ENCODE measurements around the gene C1orf174.

The C1orf174 gene

DNA sequence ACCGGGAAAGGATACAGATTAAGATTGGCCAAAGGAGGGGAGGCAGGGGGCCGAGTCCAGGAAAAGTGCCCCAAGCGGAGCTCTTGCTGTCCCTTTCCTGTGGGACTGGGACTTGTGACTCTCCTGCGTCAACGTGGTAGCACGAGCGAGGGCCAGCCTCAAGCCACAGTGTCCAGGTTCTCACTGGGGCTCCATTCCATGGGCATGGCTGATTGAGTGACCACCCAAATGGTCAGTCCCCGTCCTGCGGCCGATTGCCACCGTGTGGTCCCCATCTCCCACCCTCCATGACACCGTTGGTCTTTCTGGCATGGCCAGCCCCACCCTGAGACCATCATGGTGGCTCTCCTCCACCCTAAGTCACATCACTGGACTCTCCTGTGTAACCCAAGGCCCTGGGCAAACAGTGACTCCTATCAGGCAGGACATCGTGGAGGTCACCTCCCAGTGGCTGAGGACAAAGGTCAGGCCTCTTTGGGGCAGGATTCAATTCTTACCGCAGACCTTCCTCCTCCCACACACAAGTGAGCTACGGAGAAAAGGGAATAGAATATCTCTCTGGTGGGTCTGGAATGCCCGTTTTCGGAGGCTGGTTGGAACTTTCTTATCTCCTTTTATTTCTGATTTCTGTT, 8.9 kb upstream of the C1orf174 start:
- DNase-seq, result no peak

DNA sequence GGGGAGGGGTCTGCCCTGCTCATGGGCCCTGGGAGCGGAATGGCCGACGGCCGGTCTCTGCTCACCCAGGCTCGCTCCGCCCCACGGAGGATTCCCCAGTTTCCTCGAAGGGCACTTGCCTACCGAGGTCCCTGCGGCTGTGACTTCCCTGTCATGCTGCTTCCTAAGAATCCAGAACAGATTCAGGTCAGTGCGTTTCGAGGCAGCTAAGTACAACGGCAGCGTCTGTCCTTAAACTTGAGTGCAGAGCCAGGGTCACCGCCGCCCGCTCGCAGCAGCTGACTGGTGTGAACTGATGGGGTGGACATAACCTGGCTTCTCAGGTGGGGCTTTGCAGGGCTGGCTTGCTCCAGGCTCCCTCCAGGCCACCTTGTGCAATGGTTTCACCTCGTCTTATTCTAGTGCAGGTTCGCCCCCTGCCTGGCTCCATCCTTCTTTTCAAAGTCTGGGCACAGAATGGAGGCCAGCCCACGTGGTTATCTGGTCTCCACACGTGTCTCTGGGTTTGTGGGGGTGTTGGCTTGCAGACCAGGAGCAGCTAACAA, 7.6 kb upstream of the C1orf174 start:
- no peak for DNase-seq

- DNase-seq, result peak; percentile 25
Observed at GRCh38 chr1:3907031-3907534, 7.0 kb upstream of the C1orf174 start.

GRCh38 chr1:3906672-3907020, 6.6 kb upstream of the C1orf174 start:
- DNase-seq, result no peak

GRCh38 chr1:3905953-3906671, 6.0 kb upstream of the C1orf174 start:
- no peak for DNase-seq

- DNase-seq, result no peak
Observed at GRCh38 chr1:3905266-3905952, 5.3 kb upstream of the C1orf174 start.

GRCh38 chr1:3904843-3905185, 4.7 kb upstream of the C1orf174 start:
- no peak for DNase-seq

DNA sequence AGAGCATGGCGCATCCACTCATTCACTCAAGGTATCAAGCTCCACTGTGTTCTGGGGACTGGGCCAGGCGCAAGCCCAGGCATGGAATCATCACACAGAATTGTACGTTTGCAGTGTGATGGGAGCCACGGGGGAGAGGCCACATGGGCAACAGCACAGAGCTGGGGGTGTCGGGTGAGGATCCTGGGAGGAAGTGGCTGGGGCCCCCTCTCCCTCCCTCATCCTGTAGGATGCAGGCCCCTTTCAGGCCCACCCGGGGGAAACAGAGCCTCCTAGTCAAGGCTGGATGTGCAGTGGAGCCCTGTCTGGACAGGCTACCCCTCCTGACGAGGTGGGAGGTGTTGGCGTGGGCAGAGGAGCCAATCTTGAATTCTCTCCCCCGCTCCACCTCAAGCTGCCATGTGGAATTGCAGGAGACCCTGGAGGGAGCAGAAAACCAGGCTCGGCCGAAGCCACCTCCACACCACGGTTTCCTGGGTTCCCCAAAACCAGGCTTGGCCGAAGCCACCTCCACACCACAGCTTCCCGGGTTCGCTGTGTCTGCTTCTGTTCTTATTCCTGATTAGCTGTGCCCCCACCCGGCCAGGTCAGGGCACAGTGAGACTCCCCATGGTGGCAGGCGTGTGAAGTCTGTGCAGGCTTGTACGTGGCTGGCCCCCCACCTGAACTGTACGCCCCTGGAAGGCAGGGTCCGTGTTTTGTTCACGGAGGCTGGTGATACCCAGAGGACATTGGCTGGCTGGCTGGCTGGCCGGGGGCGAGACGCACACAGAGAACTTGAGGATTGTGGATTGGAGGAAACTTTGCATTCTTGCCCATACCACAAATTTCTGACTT, 4.2 kb upstream of the C1orf174 start:
- DNase-seq, result no peak

GRCh38 chr1:3903141-3904005, 3.3 kb upstream of the C1orf174 start:
- peak; percentile 27 for DNase-seq

GRCh38 chr1:3902571-3903091, 2.6 kb upstream of the C1orf174 start:
- DNase-seq, result peak; percentile 48

GRCh38 chr1:3902111-3902511, 2.0 kb upstream of the C1orf174 start:
- DNase-seq, result peak; percentile 64

- peak; percentile 89 for DNase-seq
Observed at GRCh38 chr1:3900969-3901529, 977 bp upstream of the C1orf174 start.

DNA sequence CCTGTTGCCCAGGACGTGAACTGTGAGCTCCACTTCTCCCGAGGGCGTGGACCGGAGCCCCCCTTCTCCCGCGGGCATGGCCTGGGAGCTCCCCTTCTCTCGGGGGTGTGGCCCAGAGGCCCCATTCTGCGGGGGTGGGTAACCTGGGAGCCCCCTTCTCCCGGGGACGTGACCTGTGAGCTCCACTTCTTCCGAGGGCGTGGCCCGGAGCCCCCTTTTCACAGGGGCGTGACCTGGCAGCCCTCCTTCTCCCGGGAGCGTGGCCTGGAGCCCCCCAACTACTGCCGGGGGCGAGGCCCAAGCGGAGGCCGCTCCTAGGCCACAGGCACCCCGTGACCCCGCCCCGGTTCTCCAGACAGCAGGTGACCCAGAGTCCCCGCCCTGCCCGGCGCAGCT, 320 bp downstream of the C1orf174 start:
- no peak for DNase-seq

DNA sequence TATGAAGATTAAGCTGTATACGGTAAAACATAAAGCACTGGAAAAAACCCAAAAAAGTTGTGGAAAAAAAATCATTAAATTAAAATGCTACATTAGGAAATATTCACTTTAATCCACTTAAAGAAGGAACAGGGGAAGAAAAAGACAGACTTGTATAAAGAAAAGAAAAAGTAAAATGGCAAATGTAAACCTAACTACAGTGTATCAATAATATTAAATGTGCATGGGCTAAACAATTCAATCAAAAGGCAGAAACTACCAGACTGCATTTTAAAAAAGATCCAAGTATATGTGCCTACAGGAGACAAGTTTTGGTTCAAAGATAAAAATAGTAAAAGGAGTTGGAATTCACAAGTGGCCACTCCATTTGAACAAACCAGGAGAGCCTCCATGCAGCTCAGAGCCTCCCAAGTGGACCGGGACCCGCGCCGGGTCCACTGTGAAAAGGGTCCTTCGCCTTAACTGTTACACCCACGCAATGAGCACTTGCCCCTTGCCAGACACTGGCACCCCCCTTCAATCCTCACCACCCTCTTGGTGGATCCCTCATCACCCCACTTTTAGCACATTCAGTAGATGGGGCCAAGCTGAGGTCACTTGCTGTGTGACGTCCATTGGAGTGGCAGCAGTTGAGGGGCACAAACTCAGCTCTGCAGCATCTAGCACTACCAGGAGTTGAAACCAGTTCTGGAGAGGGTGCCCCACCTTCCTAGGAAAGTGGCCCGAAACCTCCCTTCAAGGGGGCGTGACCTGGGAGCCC, 898 bp downstream of the C1orf174 start:
- no peak for DNase-seq

DNA sequence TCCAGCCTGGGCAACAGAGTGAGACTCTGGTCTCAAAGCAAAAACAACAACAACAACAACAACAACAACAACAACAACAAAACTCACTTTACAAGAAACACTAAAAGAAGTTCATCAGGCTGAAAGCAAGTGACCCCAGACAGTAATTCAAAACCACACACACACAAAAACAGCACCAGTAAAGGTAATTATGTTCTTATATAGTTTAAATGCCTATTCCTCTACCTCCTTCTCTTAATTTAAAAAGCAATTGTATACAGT, 1.7 kb downstream of the C1orf174 start:
- DNase-seq, result no peak

DNA sequence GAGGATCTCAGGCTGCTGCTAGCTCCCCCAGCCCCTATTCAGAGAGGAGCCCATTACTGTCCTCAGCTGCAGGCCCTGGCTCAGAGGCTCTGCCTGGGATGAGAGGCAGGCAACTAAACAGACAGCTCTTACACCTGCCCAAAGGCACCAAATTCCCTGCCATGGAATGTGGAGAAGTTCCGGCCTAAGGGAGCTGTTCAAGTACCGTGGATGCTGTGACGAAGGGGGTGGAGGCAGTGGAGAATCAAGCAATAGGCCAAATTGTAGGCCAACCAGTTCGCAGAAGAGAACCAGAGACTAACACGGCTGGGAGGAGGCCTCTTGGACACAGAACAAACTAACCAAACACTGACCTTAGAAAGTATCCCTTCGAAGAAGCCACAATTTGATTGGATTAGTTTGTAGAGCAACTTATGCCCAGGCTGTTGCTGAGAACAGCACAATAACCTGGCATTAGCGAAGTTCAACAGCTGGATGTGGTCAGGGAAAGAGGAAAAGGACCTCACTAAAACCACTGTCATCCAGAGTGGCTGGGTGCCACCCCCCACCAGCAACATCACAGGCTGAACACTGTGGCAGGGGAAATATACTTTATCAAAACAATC, 3.6 kb downstream of the C1orf174 start:
- DNase-seq, result no peak

GRCh38 chr1:3895951-3896325, 4.1 kb downstream of the C1orf174 start:
- no peak for DNase-seq

- no peak for DNase-seq
Observed at GRCh38 chr1:3895279-3895950, 4.7 kb downstream of the C1orf174 start.

DNA sequence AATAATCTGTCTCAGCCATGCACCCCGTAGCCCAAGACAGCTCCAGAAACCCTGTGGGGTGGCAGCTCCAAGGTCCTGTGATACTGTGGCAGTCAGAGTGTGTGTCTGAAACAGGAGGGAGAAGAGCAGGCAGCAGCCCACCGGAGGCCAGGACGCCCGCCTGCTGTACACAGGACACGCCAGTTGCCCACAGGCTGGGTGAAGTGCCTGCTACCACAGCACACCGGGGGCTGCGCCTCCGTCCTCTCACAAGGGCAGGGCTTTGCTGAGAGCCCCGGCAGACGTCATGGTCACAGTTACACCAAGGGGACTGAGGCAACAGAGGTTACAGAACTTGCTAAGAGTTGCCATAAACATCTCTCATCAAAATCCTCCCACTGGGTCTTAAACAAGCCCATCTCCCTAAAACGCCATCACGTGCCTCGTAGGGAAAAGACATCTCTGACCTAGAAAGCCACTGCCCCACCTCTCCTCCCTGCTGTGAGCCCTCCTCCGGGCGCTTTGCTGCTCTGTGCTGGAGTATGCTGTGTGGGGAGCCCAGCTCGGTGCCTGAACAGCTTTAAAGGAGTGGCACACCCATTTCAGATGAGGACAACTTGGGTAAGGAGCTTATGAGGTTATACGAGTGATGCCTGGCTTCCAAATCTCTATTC, 5.3 kb downstream of the C1orf174 start:
- no peak for DNase-seq

All from CD4-positive, alpha-beta T cell treated with Interleukin-17A for 4 hours (primary cell).